H9 (cell line): ENCODE data around the gene MICU2. TPM values are rescaled to one million over a fixed set of nuclear protein-coding genes. Genes with fewer than 3 reads are reported as not detected.

Experiments used
- DNase-seq: peaks from one replicate; pipeline ENCODE4 v3.0.0-alpha.2; 2017
- H2AFZ ChIP-seq: one replicate; pipeline ENCODE4 v1.6.1; 2013; ENCODE audit warnings: mild to moderate bottlenecking, low read length, control low read depth, moderate library complexity
- H2AK5ac ChIP-seq: 2 replicates; pipeline ENCODE4 v1.6.1; 2013; ENCODE audit warnings: low read length, control low read depth, mixed read lengths; ENCODE audit not compliant: insufficient read length
- H2BK120ac ChIP-seq: one replicate; pipeline ENCODE4 v1.6.1; 2013; ENCODE audit warnings: low read depth, mild to moderate bottlenecking, low read length, control low read depth, inconsistent platforms; ENCODE audit not compliant: poor library complexity, severe bottlenecking
- H2BK12ac ChIP-seq: 2 replicates; pipeline ENCODE4 v1.6.1; 2013; ENCODE audit warnings: low read length, control low read depth, mixed read lengths, low read depth; ENCODE audit not compliant: insufficient read length
- H2BK15ac ChIP-seq: 2 replicates; pipeline ENCODE4 v1.6.1; 2013; ENCODE audit warnings: low read depth, low read length, control low read depth
- H2BK20ac ChIP-seq: one replicate; pipeline ENCODE4 v1.6.1; 2013; ENCODE audit warnings: low read depth, mild to moderate bottlenecking, low read length, control low read depth, inconsistent platforms; ENCODE audit not compliant: poor library complexity, severe bottlenecking
- H2BK5ac ChIP-seq: 2 replicates; pipeline ENCODE4 v1.6.1; 2013; ENCODE audit warnings: low read length, control low read depth, mixed read lengths; ENCODE audit not compliant: insufficient read length
- H3K14ac ChIP-seq: 2 replicates; pipeline ENCODE4 v1.6.1; 2013; ENCODE audit warnings: low read length, control low read depth; ENCODE audit not compliant: insufficient read depth
- H3K18ac ChIP-seq: 2 replicates; pipeline ENCODE4 v1.6.1; 2013; ENCODE audit warnings: low read depth, mild to moderate bottlenecking, mixed read lengths, low read length, control low read depth; ENCODE audit not compliant: insufficient read length
- H3K23ac ChIP-seq: 2 replicates; pipeline ENCODE4 v1.6.1; 2013; ENCODE audit warnings: low read length, control low read depth, mixed read lengths, low read depth; ENCODE audit not compliant: insufficient read length
- H3K23me2 ChIP-seq: 2 replicates; pipeline ENCODE4 v1.6.1; 2013; ENCODE audit warnings: low read depth, mild to moderate bottlenecking, mixed read lengths, low read length, control low read depth; ENCODE audit not compliant: insufficient read length, poor library complexity, severe bottlenecking
- H3K27ac ChIP-seq: 2 replicates; pipeline ENCODE4 v1.5.1; 2013; ENCODE audit warnings: low read length, control low read depth, mixed read lengths, low read depth; ENCODE audit not compliant: insufficient read length
- H3K27me3 ChIP-seq: 2 replicates; pipeline ENCODE4 v1.6.1; 2013; ENCODE audit warnings: low read length, control low read depth, inconsistent platforms; ENCODE audit not compliant: insufficient read depth
- H3K4ac ChIP-seq: 2 replicates; pipeline ENCODE4 v1.6.1; 2013; ENCODE audit warnings: low read depth, mild to moderate bottlenecking, control low read depth, inconsistent platforms, low read length, moderate library complexity
- H3K4me1 ChIP-seq: 2 replicates; pipeline ENCODE4 v1.6.1; 2013; ENCODE audit warnings: low read length, control low read depth, inconsistent platforms; ENCODE audit not compliant: insufficient read depth
- H3K4me2 ChIP-seq: 2 replicates; pipeline ENCODE4 v1.6.1; 2013; ENCODE audit warnings: low read length, control low read depth, mixed read lengths; ENCODE audit not compliant: insufficient read length, insufficient read depth
- H3K56ac ChIP-seq: 2 replicates; pipeline ENCODE4 v1.6.1; 2013; ENCODE audit warnings: low read depth, mild to moderate bottlenecking, mixed read lengths, low read length, control low read depth; ENCODE audit not compliant: insufficient read length
- H3K79me1 ChIP-seq: 2 replicates; pipeline ENCODE4 v1.6.1; 2013; ENCODE audit warnings: low read depth, mild to moderate bottlenecking, moderate library complexity, low read length, control low read depth, inconsistent platforms; ENCODE audit not compliant: insufficient read depth, poor library complexity, severe bottlenecking
- H3K79me2 ChIP-seq: 2 replicates; pipeline ENCODE4 v1.6.1; 2013; ENCODE audit warnings: low read length, control low read depth, inconsistent platforms; ENCODE audit not compliant: insufficient read depth
- H3K9ac ChIP-seq: 2 replicates; pipeline ENCODE4 v1.6.1; 2013; ENCODE audit warnings: low read length, control low read depth, mixed read lengths; ENCODE audit not compliant: insufficient read length; ENCODE audit errors: extremely low read depth
- H3K9me3 ChIP-seq: one replicate; pipeline ENCODE4 v1.6.1; 2013; ENCODE audit warnings: low read depth, low read length, inconsistent platforms; ENCODE audit not compliant: control insufficient read depth
- H3T11ph ChIP-seq: one replicate; pipeline ENCODE4 v1.6.1; 2013; ENCODE audit warnings: mild to moderate bottlenecking, low read length, control low read depth, inconsistent platforms
- H4K20me1 ChIP-seq: one replicate; pipeline ENCODE4 v1.6.1; 2013; ENCODE audit not compliant: control insufficient read depth, insufficient read length, insufficient read depth
- H4K5ac ChIP-seq: 2 replicates; pipeline ENCODE4 v1.6.1; 2013; ENCODE audit warnings: low read depth, mild to moderate bottlenecking, mixed read lengths, low read length, control low read depth; ENCODE audit not compliant: insufficient read length
- H4K8ac ChIP-seq: replicated peaks from 2 replicates; pipeline ENCODE4 v1.6.1; 2013; ENCODE audit warnings: low read length, control low read depth, mixed read lengths, low read depth; ENCODE audit not compliant: insufficient read length
- H4K91ac ChIP-seq: 2 replicates; pipeline ENCODE4 v1.6.1; 2013; ENCODE audit warnings: low read depth, mild to moderate bottlenecking, moderate library complexity, mixed read lengths, low read length, control low read depth; ENCODE audit not compliant: insufficient read length
- H3K27ac Mint-ChIP-seq, 3 experiments: 2 replicates in 2 of 3; 3 replicates in 1 of 3; pipeline ENCODE4 v1.8.0; 2020 to 2021; ENCODE audit warnings: mixed read lengths in 3 of 3, mild to moderate bottlenecking in 1 of 3, moderate library complexity in 1 of 3
- H3K27me3 Mint-ChIP-seq: 2 replicates; pipeline ENCODE4 v1.8.0; 2021; ENCODE audit warnings: low read depth, mild to moderate bottlenecking, moderate library complexity, mixed read lengths
- H3K36me3 Mint-ChIP-seq, 3 experiments: 2 replicates in 2 of 3; 3 replicates in 1 of 3; pipeline ENCODE4 v1.8.0; 2020 to 2021; ENCODE audit warnings: low read depth in 3 of 3, mixed read lengths in 3 of 3; ENCODE audit not compliant: insufficient read depth in 1 of 3
- H3K4me1 Mint-ChIP-seq, 2 experiments: 2 replicates each; pipeline ENCODE4 v1.8.0; 2020; ENCODE audit warnings: mixed read lengths in 2 of 2
- H3K4me3 Mint-ChIP-seq, 2 experiments: 2 replicates in 1 of 2; 3 replicates in 1 of 2; pipeline ENCODE4 v1.8.0; 2020 to 2021; ENCODE audit warnings: mild to moderate bottlenecking in 2 of 2, mixed read lengths in 2 of 2, moderate library complexity in 1 of 2
- H3K9me3 Mint-ChIP-seq, 2 experiments: 2 replicates in 1 of 2; 3 replicates in 1 of 2; pipeline ENCODE4 v1.8.0; 2020; ENCODE audit warnings: mild to moderate bottlenecking in 2 of 2, mixed read lengths in 2 of 2, moderate library complexity in 1 of 2
- CTCF ChIP-seq: fragments of 200-600 bp; sonication (generic); conservative IDR thresholded peaks from 3 replicates; pipeline ENCODE4 v1.8.0; 2021; ENCODE audit warnings: antibody characterized with exemption, mild to moderate bottlenecking
- WGBS: extraction: QIAGEN DNeasy Blood & Tissue Kit; methylation state at CpG from one replicate; pipeline ENCODE4 v1.1.7; 2013; ENCODE audit warnings: missing lambda C conversion rate, low lambda C conversion rate, mixed read lengths; ENCODE audit not compliant: insufficient read length; ENCODE audit errors: extremely low coverage; 5-methylcytosine and 5-hydroxymethylcytosine counted together
- total RNA-seq: library from RNA; stranded (reverse); gene quantifications from 2 replicates; pipeline ENCODE4 v1.2.1, GENCODE V29; 2021

Gene MICU2
- total RNA-seq, 1 experiment from 2014 or later: 38.4 TPM

GRCh38 chr13:21584973-21585592, 18.9 kb downstream of the MICU2 start:
- H3K23me2 ChIP-seq: no peaks in the 10 kb centered on the region
- no peaks in the 10 kb centered on the region for H4K20me1 ChIP-seq
- no peak overlapping the region for H2BK120ac ChIP-seq
- no peak overlapping the region for H4K91ac ChIP-seq
- no peak overlapping the region for H2BK15ac ChIP-seq
- no peaks in the 10 kb centered on the region for H3K79me1 ChIP-seq
- no peak overlapping the region for H2AK5ac ChIP-seq
- H3K27me3 Mint-ChIP-seq: no peaks in the 10 kb centered on the region
- H3K23ac ChIP-seq: no peak overlapping the region
- H2BK20ac ChIP-seq: no peak overlapping the region
- H3K27ac Mint-ChIP-seq: no peak overlapping the region
- no peak overlapping the region for H3K9ac ChIP-seq
- no peak overlapping the region for H3K4me2 ChIP-seq
- no CpG with 5 or more reads among the region's 1 CpG for WGBS
- no peak overlapping the region for H2BK5ac ChIP-seq
- peaks cover 16 to 24% (median 19%) of the 10 kb centered on the region in 3 experiments for H3K36me3 Mint-ChIP-seq
- no peak overlapping the region for H3K56ac ChIP-seq
- no peak overlapping the region for H3K27ac ChIP-seq
- H2AFZ ChIP-seq: no peak overlapping the region
- H3K4me1 Mint-ChIP-seq: peaks cover 13 to 20% of the 10 kb centered on the region in 2 experiments
- no peak overlapping the region for H4K5ac ChIP-seq
- no peak overlapping the region for H3K4me3 Mint-ChIP-seq
- no peak overlapping the region for H3T11ph ChIP-seq
- H3K9me3 Mint-ChIP-seq: peaks cover 21% of the 10 kb centered on the region in 2 experiments
- no peak overlapping the region for H3K18ac ChIP-seq
- no peak for TF ChIP-seq CTCF
- DNase-seq: no peak
- peaks cover 2% of the 10 kb centered on the region; the same call in 1 of the 2 replicates for H3K79me2 ChIP-seq
- peaks cover 9% of the 10 kb centered on the region for H3K9me3 ChIP-seq
- H3K27me3 ChIP-seq: no peaks in the 10 kb centered on the region
- H4K8ac ChIP-seq: no peak overlapping the region
- no peak overlapping the region for H2BK12ac ChIP-seq
- no peak overlapping the region for H3K4ac ChIP-seq
- H3K14ac ChIP-seq: no peak overlapping the region
- H3K4me1 ChIP-seq: no peaks in the 10 kb centered on the region
